ENCODE measurements around the gene PDE6H.

- TF ChIP-seq, protein P1, sequence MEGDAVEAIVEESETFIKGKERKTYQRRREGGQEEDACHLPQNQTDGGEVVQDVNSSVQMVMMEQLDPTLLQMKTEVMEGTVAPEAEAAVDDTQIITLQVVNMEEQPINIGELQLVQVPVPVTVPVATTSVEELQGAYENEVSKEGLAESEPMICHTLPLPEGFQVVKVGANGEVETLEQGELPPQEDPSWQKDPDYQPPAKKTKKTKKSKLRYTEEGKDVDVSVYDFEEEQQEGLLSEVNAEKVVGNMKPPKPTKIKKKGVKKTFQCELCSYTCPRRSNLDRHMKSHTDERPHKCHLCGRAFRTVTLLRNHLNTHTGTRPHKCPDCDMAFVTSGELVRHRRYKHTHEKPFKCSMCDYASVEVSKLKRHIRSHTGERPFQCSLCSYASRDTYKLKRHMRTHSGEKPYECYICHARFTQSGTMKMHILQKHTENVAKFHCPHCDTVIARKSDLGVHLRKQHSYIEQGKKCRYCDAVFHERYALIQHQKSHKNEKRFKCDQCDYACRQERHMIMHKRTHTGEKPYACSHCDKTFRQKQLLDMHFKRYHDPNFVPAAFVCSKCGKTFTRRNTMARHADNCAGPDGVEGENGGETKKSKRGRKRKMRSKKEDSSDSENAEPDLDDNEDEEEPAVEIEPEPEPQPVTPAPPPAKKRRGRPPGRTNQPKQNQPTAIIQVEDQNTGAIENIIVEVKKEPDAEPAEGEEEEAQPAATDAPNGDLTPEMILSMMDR (IDR thresholded peaks at IDR 0.05; ENCODE audit: low read length): no peak
- no peak for TF ChIP-seq EZH2phosphoT487 (IDR thresholded peaks at IDR 0.05; ENCODE audit: low read length)
Measured at GRCh38 chr12:14958361-14959125, 14.3 kb upstream of the PDE6H start.

Measured in MM.1S (cell line).